ENCODE results near the gene MBD3.
"Not testable (repeated sequence)": the region's sequence is repeated elsewhere in the genome, so short reads cannot be mapped to it uniquely, and the experiment has no call there.

MBD3 gene

GRCh38 chr19:1568320-1569019, 24.2 kb downstream of the MBD3 start, which contains the start of gene MEX3D:
MEX3D (minus strand) TSS chr19:1568325; CDS start chr19:1568058, 267 bp downstream.
- peak; percentile 91 for DNase-seq

GRCh38 chr19:1567848-1568227, 24.8 kb downstream of the MBD3 start:
- DNase-seq, result peak; percentile 75

- DNase-seq, result peak; percentile 56
Measured at GRCh38 chr19:1567116-1567847, 25.4 kb downstream of the MBD3 start.

GRCh38 chr19:1566392-1567115, 26.1 kb downstream of the MBD3 start:
- no peak for DNase-seq

GRCh38 chr19:1563251-1563650, 29.4 kb downstream of the MBD3 start:
- DNase-seq, result no peak

- DNase-seq, result no peak
Measured at GRCh38 chr19:1561236-1561842, 31.3 kb downstream of the MBD3 start.

GRCh38 chr19:1560286-1560882, 32.3 kb downstream of the MBD3 start:
- no peak for DNase-seq

- DNase-seq, result no peak
Measured at GRCh38 chr19:1558552-1558951, 34.1 kb downstream of the MBD3 start.

GRCh38 chr19:1556390-1557070, 36.1 kb downstream of the MBD3 start:
- no peak for DNase-seq

- DNase-seq, result no peak
Measured at GRCh38 chr19:1555487-1556389, 36.9 kb downstream of the MBD3 start.

GRCh38 chr19:1554968-1555367, 37.7 kb downstream of the MBD3 start:
- no peak for DNase-seq

- no peak for DNase-seq
Measured at GRCh38 chr19:1553415-1553814, 39.2 kb downstream of the MBD3 start.

GRCh38 chr19:1551068-1552040, 41.3 kb downstream of the MBD3 start:
- DNase-seq, result no peak

GRCh38 chr19:1549332-1549945, 43.2 kb downstream of the MBD3 start:
- DNase-seq, result no peak

- no peak for DNase-seq
Measured at GRCh38 chr19:1540365-1540925, 52.2 kb downstream of the MBD3 start.

GRCh38 chr19:1539749-1540148, 52.9 kb downstream of the MBD3 start:
- DNase-seq, result not testable (repeated sequence)

- DNase-seq, result no peak
Measured at GRCh38 chr19:1538978-1539377, 53.7 kb downstream of the MBD3 start.

- DNase-seq, result not testable (repeated sequence)
Measured at GRCh38 chr19:1535699-1536098, 57.0 kb downstream of the MBD3 start.

- DNase-seq, result no peak
Measured at GRCh38 chr19:1534972-1535371, 57.7 kb downstream of the MBD3 start.
